Measurements from ENCODE around the gene OR4F6. TPM values are rescaled to one million over a fixed set of nuclear protein-coding genes. Genes with fewer than 3 reads are reported as not detected.
"Not testable (repeated sequence)": the region's sequence is repeated elsewhere in the genome, so short reads cannot be mapped to it uniquely, and the experiment has no call there.

Gene OR4F6, protein sequence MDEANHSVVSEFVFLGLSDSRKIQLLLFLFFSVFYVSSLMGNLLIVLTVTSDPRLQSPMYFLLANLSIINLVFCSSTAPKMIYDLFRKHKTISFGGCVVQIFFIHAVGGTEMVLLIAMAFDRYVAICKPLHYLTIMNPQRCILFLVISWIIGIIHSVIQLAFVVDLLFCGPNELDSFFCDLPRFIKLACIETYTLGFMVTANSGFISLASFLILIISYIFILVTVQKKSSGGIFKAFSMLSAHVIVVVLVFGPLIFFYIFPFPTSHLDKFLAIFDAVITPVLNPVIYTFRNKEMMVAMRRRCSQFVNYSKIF
- total RNA-seq (not detected), polyA plus RNA-seq (not detected)

DNA sequence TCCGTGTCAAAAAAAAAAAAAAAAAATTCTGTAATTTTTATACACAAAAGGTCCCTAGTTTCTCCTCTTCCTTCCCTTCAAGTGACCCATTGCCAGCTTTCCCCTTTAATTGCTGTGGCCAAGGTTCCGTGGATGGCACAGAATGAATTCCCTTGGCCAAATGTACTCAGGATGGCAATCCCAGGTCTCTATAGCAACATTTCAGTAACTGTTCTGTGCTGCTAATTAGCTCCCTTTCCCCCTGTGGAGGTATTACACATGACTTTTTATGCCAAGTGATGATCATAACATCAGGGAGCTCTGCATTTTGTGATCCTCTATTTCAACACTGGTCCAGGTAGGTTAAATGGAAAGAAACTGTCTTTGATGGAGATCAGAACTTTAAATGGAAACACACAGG is at the start of gene OR4F6:
OR4F6 (plus strand) TSS at position 301 of the 400 bp plus-strand sequence. CDS start 2,211 bp downstream, outside the sequence.
- no peak within 1 kb of the TSS for H3K4me3 ChIP-seq
- TF ChIP-seq, protein P1, sequence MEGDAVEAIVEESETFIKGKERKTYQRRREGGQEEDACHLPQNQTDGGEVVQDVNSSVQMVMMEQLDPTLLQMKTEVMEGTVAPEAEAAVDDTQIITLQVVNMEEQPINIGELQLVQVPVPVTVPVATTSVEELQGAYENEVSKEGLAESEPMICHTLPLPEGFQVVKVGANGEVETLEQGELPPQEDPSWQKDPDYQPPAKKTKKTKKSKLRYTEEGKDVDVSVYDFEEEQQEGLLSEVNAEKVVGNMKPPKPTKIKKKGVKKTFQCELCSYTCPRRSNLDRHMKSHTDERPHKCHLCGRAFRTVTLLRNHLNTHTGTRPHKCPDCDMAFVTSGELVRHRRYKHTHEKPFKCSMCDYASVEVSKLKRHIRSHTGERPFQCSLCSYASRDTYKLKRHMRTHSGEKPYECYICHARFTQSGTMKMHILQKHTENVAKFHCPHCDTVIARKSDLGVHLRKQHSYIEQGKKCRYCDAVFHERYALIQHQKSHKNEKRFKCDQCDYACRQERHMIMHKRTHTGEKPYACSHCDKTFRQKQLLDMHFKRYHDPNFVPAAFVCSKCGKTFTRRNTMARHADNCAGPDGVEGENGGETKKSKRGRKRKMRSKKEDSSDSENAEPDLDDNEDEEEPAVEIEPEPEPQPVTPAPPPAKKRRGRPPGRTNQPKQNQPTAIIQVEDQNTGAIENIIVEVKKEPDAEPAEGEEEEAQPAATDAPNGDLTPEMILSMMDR (IDR thresholded peaks at IDR 0.05), result no peak
- TF ChIP-seq POLR2AphosphoS5 (IDR thresholded peaks at IDR 0.05), result no peak
- TF ChIP-seq POLR2A (IDR thresholded peaks at IDR 0.05), result no peak
- TF ChIP-seq EP300 (IDR thresholded peaks at IDR 0.05), result no peak
- intact Hi-C loops (cut with DNase I), result no loop called here
- no peaks in the 10 kb centered on the region for H3K4me1 ChIP-seq
- no peaks in the 10 kb centered on the region for H3K9me3 ChIP-seq
- no peaks in the 10 kb centered on the region for H3K36me3 ChIP-seq
- DNase-seq, result no peak
- no peaks in the 10 kb centered on the region for H3K27me3 ChIP-seq
- WGBS, 2 donors, result 89 to 91% methylated on average over 2 of the region's 2 CpGs
- H3K27ac ChIP-seq, result no peak within 1 kb of the TSS

DNA sequence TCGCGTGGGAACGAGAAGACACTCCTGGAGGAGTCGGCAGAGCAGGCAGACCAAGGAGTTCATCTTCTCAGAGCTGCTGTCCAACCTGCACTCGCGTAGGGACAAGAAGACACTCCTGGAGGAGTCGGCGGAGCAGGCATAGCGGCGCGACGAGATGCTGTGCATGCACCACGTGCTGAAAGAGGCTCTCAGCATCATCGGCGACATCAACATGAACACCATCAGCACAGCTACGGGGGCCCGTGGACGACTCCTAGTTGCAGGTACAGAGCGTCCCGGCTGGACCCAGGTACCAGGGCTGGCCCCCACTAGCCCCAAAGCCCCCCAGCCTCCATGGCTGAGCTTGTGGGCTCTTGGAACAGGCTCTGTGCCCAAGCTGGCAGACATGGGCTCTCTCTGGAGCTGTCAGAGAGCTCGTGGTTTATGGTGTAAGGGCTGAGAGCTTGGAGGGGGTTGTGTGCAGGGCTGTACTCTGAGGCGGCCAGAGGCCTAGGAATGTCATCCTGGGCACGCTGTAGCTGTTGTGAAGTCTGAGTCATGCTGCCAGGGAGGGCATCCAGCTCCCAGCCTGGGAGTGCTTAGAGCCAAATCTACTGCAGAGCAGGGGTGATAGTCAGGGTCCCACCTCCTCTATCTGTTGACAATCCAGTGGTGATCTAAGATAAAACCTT is 38.5 kb upstream of the OR4F6 start:
- H3K4me1 ChIP-seq; intact Hi-C loops (cut with DNase I); H3K4me3 ChIP-seq; H3K27me3 ChIP-seq; DNase-seq; H3K36me3 ChIP-seq; H3K9me3 ChIP-seq: not testable (repeated sequence)
- WGBS, 2 donors, result 92% methylated on average over 22 of the region's 23 CpGs
- peak overlapping the region in 2 of 4 donors; percentile 48 to 50 for H3K27ac ChIP-seq

DNA sequence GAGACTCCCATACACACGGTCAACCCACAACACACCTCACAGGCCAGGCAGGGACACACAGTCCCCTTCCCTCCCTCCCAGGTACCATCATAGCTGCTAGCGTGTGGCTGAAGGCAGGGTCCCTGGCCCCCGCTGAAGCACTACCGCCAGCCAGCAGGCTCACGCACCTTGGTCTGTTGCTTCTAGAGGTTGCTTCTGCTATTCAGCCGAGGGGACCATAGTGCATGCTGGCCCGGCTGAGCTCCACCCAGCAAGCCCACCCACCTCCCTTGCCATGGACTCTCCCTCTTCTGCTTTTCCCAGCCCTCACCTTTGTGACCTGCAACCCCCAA is 38.0 kb upstream of the OR4F6 start:
- H3K4me1 ChIP-seq; H3K9me3 ChIP-seq; H3K27me3 ChIP-seq; H3K4me3 ChIP-seq; H3K36me3 ChIP-seq; DNase-seq; intact Hi-C loops (cut with DNase I): not testable (repeated sequence)
- H3K27ac ChIP-seq, result peak overlapping the region in 2 of 4 donors; percentile 48 to 50
- 88 to 95% methylated on average over 7 of the region's 7 CpGs for WGBS, 2 donors

DNA sequence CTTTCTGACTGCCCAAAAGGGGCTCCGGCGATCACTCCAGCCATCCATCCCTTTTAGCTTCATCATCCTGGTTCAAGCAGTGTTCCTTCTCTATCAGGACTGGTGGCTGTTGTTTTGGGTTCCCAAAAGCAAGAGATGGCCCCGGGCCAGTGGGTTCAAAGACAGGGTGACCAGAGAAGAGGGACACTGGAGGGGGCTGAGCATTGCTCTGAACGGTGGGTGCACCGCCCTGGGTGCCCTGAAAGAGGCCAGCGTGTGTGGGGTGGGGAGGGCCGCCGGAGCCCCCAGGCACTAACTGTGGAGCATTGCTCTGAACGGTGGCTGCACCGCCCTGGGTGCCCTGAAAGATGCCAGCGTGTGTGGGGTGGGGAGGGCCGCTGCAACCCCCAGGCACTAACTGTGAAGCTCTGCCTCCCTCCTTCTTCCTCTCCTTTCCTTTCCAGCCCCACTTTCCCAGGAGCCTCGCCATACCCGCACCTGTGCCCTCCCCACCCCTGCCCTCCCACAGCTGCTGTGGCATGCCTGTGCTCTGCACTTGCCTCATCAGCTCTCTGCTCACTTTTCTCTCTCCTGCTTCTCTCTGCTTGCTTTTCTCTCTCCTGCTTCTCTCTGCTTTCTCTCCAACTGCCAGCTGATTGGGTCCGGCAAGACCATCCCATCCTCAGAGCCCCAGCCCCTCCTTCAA is 37.4 kb upstream of the OR4F6 start:
- TF ChIP-seq EP300 (IDR thresholded peaks at IDR 0.05) (no peak), POLR2A (IDR thresholded peaks at IDR 0.05) (no peak)
- TF ChIP-seq, protein P1 (IDR thresholded peaks at IDR 0.05), result no peak
- H3K27ac ChIP-seq, result peak overlapping the region in 1 of 4 donors; percentile 50
- H3K27me3 ChIP-seq, result no peaks in the 10 kb centered on the region
- no peaks in the 10 kb centered on the region for H3K9me3 ChIP-seq
- 92 to 93% methylated on average over 15 of the region's 15 CpGs for WGBS, 2 donors
- peaks cover 0 to 9% (median 2%) of the 10 kb centered on the region in 4 donors for H3K4me1 ChIP-seq
- intact Hi-C loops (cut with DNase I), result no loop called here
- H3K36me3 ChIP-seq, result no peaks in the 10 kb centered on the region
- DNase-seq, result no peak
- H3K4me3 ChIP-seq, result no peak overlapping the region

DNA sequence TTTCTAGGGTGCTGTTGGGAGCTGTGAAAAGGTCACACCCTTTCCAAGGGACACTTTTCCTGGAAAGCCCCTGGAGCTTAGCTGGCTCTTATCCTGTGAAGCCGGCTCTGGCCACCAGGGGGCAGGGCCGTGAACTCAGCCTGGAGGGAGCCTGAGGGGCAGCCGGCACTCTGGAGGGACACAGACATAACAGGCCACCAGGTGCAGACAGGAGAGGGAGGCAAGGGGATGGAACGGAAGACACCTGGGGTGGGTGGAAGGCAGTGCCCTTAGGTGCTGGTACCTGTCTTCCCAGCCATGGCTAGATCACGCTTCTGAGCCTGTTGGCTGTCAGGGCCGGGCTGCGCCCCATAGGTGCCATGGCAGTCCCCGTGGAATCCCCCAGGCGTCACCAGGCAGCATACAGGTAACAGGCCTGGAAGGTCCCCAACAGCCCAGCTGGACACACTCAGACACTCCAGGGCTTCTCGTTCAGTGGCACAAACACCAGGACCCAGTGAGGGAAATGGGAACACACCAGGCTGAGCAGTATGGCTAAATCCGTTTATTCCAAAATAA is 36.1 kb upstream of the OR4F6 start:
- H3K9me3 ChIP-seq; H3K27ac ChIP-seq; H3K4me1 ChIP-seq; DNase-seq; intact Hi-C loops (cut with DNase I); H3K36me3 ChIP-seq; H3K4me3 ChIP-seq; H3K27me3 ChIP-seq: not testable (repeated sequence)
- 70 to 83% methylated on average over 8 of the region's 11 CpGs for WGBS, 2 donors

DNA sequence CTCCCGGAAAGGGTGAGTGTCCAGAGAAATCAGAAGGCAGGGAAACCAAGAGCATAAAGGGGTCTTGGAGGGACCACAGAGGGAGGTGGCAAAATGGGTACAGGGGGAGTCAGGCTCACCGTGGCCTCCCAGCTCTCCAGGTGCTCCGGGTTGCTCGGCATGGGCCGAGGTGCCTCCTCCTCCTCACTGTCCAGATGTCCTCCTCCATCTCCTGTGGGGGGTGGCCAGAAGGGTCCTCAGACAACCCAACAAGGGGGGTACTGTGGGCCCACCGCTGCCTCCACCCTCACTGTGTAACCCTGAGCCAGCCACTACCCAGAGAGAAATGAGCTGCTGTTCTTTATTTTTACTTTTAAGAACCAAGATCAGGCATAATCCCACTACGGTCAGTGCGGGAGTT is 30.4 kb upstream of the OR4F6 start:
- no peak overlapping the region for H3K4me3 ChIP-seq
- H3K36me3 ChIP-seq, result no peaks in the 10 kb centered on the region
- H3K27me3 ChIP-seq, result no peaks in the 10 kb centered on the region
- no peaks in the 10 kb centered on the region for H3K9me3 ChIP-seq
- H3K27ac ChIP-seq, result no peak overlapping the region
- 93 to 95% methylated on average over 8 of the region's 8 CpGs for WGBS, 2 donors
- no peak for DNase-seq
- H3K4me1 ChIP-seq, result no peaks in the 10 kb centered on the region
- TF ChIP-seq, protein P1 (IDR thresholded peaks at IDR 0.05), result no peak
- TF ChIP-seq EP300 (IDR thresholded peaks at IDR 0.05), result no peak
- no peak for TF ChIP-seq POLR2AphosphoS5 (IDR thresholded peaks at IDR 0.05)
- TF ChIP-seq POLR2A (IDR thresholded peaks at IDR 0.05), result no peak
- intact Hi-C loops (cut with DNase I), result no loop called here
